Vagina (tissue), 2 donors: ENCODE data around the gene FAM43B. TPM values are rescaled to one million over a fixed set of nuclear protein-coding genes. Genes with fewer than 3 reads are reported as not detected.

ENCODE experiments used
- DNase-seq, 2 donors: peaks; one replicate each; pipeline ENCODE4 v3.0.0-alpha.2; 2017; ENCODE audit errors: extremely low spot score in 2 of 2
- H3K27ac ChIP-seq: fragments of 200-600 bp; sonication (generic); one replicate; pipeline ENCODE4 v1.5.1; 2019
- H3K27me3 ChIP-seq: fragments of 200-600 bp; sonication (generic); one replicate; pipeline ENCODE4 v1.5.1; 2019
- H3K36me3 ChIP-seq, 2 donors: fragments of 200-600 bp; sonication (generic); one replicate each; pipeline ENCODE4 v1.5.1; 2017 to 2019
- H3K4me1 ChIP-seq: fragments of 200-600 bp; sonication (generic); one replicate; pipeline ENCODE4 v1.5.1; 2019
- H3K4me3 ChIP-seq, 2 donors: fragments of 200-600 bp; sonication (generic); 1 replicate in 1 of 2; 2 replicates in 1 of 2; pipeline ENCODE4 v1.5.1; 2016 to 2019
- H3K9me3 ChIP-seq: fragments of 200-600 bp; sonication (generic); one replicate; pipeline ENCODE4 v1.5.1; 2019
- CTCF ChIP-seq, 3 experiments: fragments of 450-650 bp in 2 of 3; fragments of 200-600 bp in 1 of 3; sonication (generic) in 1 of 3; IDR thresholded peaks; one replicate each; pipeline ENCODE4 v1.5.1; 2017 to 2019; ENCODE audit warnings: antibody characterized with exemption in 3 of 3, mild to moderate bottlenecking in 2 of 3, moderate library complexity in 2 of 3
- POLR2A ChIP-seq, 2 donors: fragments of 450-650 bp; IDR thresholded peaks; one replicate each; pipeline ENCODE4 v1.6.1; 2017; ENCODE audit warnings: antibody characterized with exemption in 2 of 2, mild to moderate bottlenecking in 2 of 2, moderate library complexity in 2 of 2
- POLR2AphosphoS5 ChIP-seq, 2 donors: sonication (generic); formaldehyde crosslinking; IDR thresholded peaks; one replicate each; pipeline ENCODE4 v1.9.0; 2017; ENCODE audit warnings: antibody characterized with exemption in 2 of 2, mild to moderate bottlenecking in 2 of 2, low read depth in 1 of 2; ENCODE audit not compliant: insufficient read depth in 1 of 2
- intact Hi-C: fragments of 100-400 bp; cut with DNase I; formaldehyde crosslinking; loops from one replicate; pipeline ENCODE4 v1.15.1; 2023
- total RNA-seq: library from RNA; depleted of rRNA; stranded (reverse); fragments of >200 nt; gene quantifications from one replicate; pipeline ENCODE4 v1.2.3, GENCODE V29; 2016

FAM43B gene
- total RNA-seq, 1 donor from 2014 or later = not detected

GRCh38 chr1:20593756-20594155 lies 41.4 kb downstream of the FAM43B start:
- peaks cover 19% of the 10 kb centered on the region for H3K4me1 ChIP-seq
- no peak overlapping the region for H3K4me3 ChIP-seq
- no peak for DNase-seq
- no peaks in the 10 kb centered on the region for H3K27me3 ChIP-seq
- no peaks in the 10 kb centered on the region for H3K9me3 ChIP-seq
- intact Hi-C loops = no loop called here
- no peak overlapping the region for H3K27ac ChIP-seq
- no peaks in the 10 kb centered on the region for H3K36me3 ChIP-seq
- TF ChIP-seq POLR2AphosphoS5 (IDR thresholded peaks at IDR 0.05; ENCODE audit: insufficient read depth in 1 of 2, low read depth in 1 of 2) = no peak
- no peak for TF ChIP-seq CTCF (IDR thresholded peaks at IDR 0.05)
- no peak for TF ChIP-seq POLR2A (IDR thresholded peaks at IDR 0.05)

GRCh38 chr1:20594746-20595145 lies 42.4 kb downstream of the FAM43B start:
- Histone ChIP-seq H3K27me3 (no peaks in the 10 kb centered on the region), H3K4me1 (peaks cover 9% of the 10 kb centered on the region), H3K9me3 (no peaks in the 10 kb centered on the region), H3K36me3 (no peaks in the 10 kb centered on the region), H3K4me3 (no peak overlapping the region), H3K27ac (no peak overlapping the region)
- TF ChIP-seq CTCF (IDR thresholded peaks at IDR 0.05) (no peak), POLR2A (IDR thresholded peaks at IDR 0.05) (no peak), POLR2AphosphoS5 (IDR thresholded peaks at IDR 0.05; ENCODE audit: insufficient read depth in 1 of 2, low read depth in 1 of 2) (no peak)
- DNase-seq = no peak
- intact Hi-C loops = no loop called here

- Histone ChIP-seq H3K9me3 (no peaks in the 10 kb centered on the region), H3K27ac (no peak overlapping the region), H3K4me3 (no peak overlapping the region), H3K4me1 (no peaks in the 10 kb centered on the region), H3K36me3 (no peaks in the 10 kb centered on the region), H3K27me3 (no peaks in the 10 kb centered on the region)
- no peak for DNase-seq
- TF ChIP-seq CTCF (IDR thresholded peaks at IDR 0.05) (no peak), POLR2A (IDR thresholded peaks at IDR 0.05) (no peak), POLR2AphosphoS5 (IDR thresholded peaks at IDR 0.05; ENCODE audit: insufficient read depth in 1 of 2, low read depth in 1 of 2) (no peak)
- intact Hi-C loops = no loop called here
These were observed 43.7 kb downstream of the FAM43B start for GRCh38 chr1:20596106-20596505.

- no peaks in the 10 kb centered on the region for H3K4me1 ChIP-seq
- no peak overlapping the region for H3K4me3 ChIP-seq
- intact Hi-C loops = no loop called here
- TF ChIP-seq POLR2A (IDR thresholded peaks at IDR 0.05) (no peak), POLR2AphosphoS5 (IDR thresholded peaks at IDR 0.05; ENCODE audit: insufficient read depth in 1 of 2, low read depth in 1 of 2) (no peak), CTCF (IDR thresholded peaks at IDR 0.05) (no peak)
- H3K9me3 ChIP-seq = no peaks in the 10 kb centered on the region
- no peak for DNase-seq
- no peaks in the 10 kb centered on the region for H3K36me3 ChIP-seq
- H3K27ac ChIP-seq = no peak overlapping the region
- no peaks in the 10 kb centered on the region for H3K27me3 ChIP-seq
These were observed 45.3 kb downstream of the FAM43B start for GRCh38 chr1:20597650-20598049.

- Histone ChIP-seq H3K9me3 (no peaks in the 10 kb centered on the region), H3K4me1 (no peaks in the 10 kb centered on the region), H3K36me3 (no peaks in the 10 kb centered on the region), H3K27me3 (no peaks in the 10 kb centered on the region), H3K4me3 (no peak overlapping the region), H3K27ac (no peak overlapping the region)
- intact Hi-C loops = no loop called here
- TF ChIP-seq CTCF (IDR thresholded peaks at IDR 0.05) (no peak), POLR2AphosphoS5 (IDR thresholded peaks at IDR 0.05; ENCODE audit: insufficient read depth in 1 of 2, low read depth in 1 of 2) (no peak), POLR2A (IDR thresholded peaks at IDR 0.05) (no peak)
- DNase-seq = no peak
These were observed 47.8 kb downstream of the FAM43B start for GRCh38 chr1:20600156-20600555.
